HEK293 (cell line): ENCODE data around the gene ZBTB25.

Experiments
- KLF10 ChIP-seq: fragments of 450-650 bp; IDR thresholded peaks from 2 replicates; pipeline ENCODE4 v1.5.1; 2018; ENCODE audit warnings: missing biosample characterization, mild to moderate bottlenecking, missing genetic modification characterization
- KLF7 ChIP-seq: fragments of 450-650 bp; formaldehyde crosslinking; IDR thresholded peaks from 2 replicates; pipeline ENCODE4 v1.5.1; 2016; ENCODE audit warnings: missing biosample characterization, missing genetic modification characterization, borderline replicate concordance
- YY1 ChIP-seq: fragments of 450-650 bp; formaldehyde crosslinking; IDR thresholded peaks from 2 replicates; pipeline ENCODE4 v1.5.1; 2018; ENCODE audit warnings: missing biosample characterization, missing genetic modification characterization
- ZBTB21 ChIP-seq: fragments of 450-650 bp; formaldehyde crosslinking; IDR thresholded peaks from 2 replicates; pipeline ENCODE4 v1.5.1; 2017; ENCODE audit warnings: missing biosample characterization, missing genetic modification characterization
- ZEB2 ChIP-seq: fragments of 450-650 bp; formaldehyde crosslinking; IDR thresholded peaks from 2 replicates; pipeline ENCODE4 v1.5.1; 2016; ENCODE audit warnings: missing biosample characterization, missing genetic modification characterization
- ZFP69B ChIP-seq: fragments of 450-650 bp; formaldehyde crosslinking; IDR thresholded peaks from 2 replicates; pipeline ENCODE4 v1.5.1; 2016; ENCODE audit warnings: missing biosample characterization, missing genetic modification characterization
- ZNF585B ChIP-seq: fragments of 450-650 bp; formaldehyde crosslinking; IDR thresholded peaks from 2 replicates; pipeline ENCODE4 v1.5.1; 2016; ENCODE audit warnings: missing biosample characterization, missing genetic modification characterization
- ZNF629 ChIP-seq: fragments of 450-650 bp; formaldehyde crosslinking; IDR thresholded peaks from 2 replicates; pipeline ENCODE4 v1.5.1; 2017; ENCODE audit warnings: missing biosample characterization, missing genetic modification characterization
- ZNF777 ChIP-seq: fragments of 450-650 bp; formaldehyde crosslinking; IDR thresholded peaks from 2 replicates; pipeline ENCODE4 v1.5.1; 2017; ENCODE audit warnings: missing biosample characterization, missing genetic modification characterization, borderline replicate concordance
- ZNF792 ChIP-seq: fragments of 450-650 bp; formaldehyde crosslinking; IDR thresholded peaks from 2 replicates; pipeline ENCODE4 v1.5.1; 2016; ENCODE audit warnings: missing biosample characterization, missing genetic modification characterization
- ZNF830 ChIP-seq: fragments of 450-650 bp; IDR thresholded peaks from 2 replicates; pipeline ENCODE4 v1.5.0; 2018; ENCODE audit warnings: missing biosample characterization, missing genetic modification characterization, low read depth, mild to moderate bottlenecking, moderate library complexity
- TF ChIP-seq, protein P1 (sequence below): fragments of 450-650 bp; formaldehyde crosslinking; IDR thresholded peaks from 2 replicates; pipeline ENCODE4 v1.5.1; 2017; ENCODE audit warnings: missing biosample characterization, mild to moderate bottlenecking, missing genetic modification characterization, moderate library complexity
- TF ChIP-seq, protein P2 (sequence below): fragments of 450-650 bp; formaldehyde crosslinking; IDR thresholded peaks from 2 replicates; pipeline ENCODE4 v1.5.1; 2016; ENCODE audit warnings: missing biosample characterization, missing genetic modification characterization
- TF ChIP-seq, protein P3 (sequence below): fragments of 450-650 bp; formaldehyde crosslinking; IDR thresholded peaks from 2 replicates; pipeline ENCODE4 v1.5.1; 2016; ENCODE audit warnings: missing biosample characterization, missing genetic modification characterization

DNA sequence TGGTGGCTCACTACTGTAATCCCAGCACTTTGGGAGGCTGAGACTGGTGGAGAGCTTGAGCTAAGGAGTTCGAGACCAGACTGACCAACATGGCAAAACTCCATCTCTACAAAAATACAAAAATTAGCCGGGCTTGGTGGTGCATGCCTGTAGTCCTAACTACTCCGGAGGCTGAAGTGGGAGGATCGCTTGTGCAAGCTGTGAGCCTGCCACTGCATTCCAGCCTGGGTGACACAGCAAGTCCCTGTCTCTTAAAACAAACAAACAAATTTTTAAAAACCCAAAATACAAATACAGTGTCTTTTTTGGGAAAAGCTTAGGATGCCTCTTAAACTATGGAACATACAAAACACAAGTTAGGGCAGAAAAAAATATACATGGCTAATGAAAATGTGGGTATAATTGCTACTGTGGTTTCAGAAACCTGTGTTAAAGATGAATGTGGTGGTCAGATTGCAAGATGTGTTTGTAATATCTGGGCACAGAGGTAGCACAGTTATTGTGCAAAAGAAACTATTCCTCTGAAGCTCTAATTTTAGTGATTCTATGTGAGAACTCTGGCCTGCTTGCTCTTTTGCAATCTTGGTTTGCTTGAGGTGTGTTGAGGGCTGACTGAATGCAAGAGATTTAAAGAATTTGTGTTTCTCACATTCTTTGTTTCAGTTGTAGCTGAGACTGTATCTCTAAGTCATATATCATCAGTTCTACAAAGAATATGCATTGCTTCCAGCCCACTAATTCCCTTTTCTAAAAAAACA lies 33.0 kb upstream of the ZBTB25 start:
- TF ChIP-seq, protein P1, sequence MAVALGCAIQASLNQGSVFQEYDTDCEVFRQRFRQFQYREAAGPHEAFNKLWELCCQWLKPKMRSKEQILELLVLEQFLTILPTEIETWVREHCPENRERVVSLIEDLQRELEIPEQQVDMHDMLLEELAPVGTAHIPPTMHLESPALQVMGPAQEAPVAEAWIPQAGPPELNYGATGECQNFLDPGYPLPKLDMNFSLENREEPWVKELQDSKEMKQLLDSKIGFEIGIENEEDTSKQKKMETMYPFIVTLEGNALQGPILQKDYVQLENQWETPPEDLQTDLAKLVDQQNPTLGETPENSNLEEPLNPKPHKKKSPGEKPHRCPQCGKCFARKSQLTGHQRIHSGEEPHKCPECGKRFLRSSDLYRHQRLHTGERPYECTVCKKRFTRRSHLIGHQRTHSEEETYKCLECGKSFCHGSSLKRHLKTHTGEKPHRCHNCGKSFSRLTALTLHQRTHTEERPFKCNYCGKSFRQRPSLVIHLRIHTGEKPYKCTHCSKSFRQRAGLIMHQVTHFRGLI (tag by site-specific recombination) = no peak
- TF ChIP-seq, protein P2, sequence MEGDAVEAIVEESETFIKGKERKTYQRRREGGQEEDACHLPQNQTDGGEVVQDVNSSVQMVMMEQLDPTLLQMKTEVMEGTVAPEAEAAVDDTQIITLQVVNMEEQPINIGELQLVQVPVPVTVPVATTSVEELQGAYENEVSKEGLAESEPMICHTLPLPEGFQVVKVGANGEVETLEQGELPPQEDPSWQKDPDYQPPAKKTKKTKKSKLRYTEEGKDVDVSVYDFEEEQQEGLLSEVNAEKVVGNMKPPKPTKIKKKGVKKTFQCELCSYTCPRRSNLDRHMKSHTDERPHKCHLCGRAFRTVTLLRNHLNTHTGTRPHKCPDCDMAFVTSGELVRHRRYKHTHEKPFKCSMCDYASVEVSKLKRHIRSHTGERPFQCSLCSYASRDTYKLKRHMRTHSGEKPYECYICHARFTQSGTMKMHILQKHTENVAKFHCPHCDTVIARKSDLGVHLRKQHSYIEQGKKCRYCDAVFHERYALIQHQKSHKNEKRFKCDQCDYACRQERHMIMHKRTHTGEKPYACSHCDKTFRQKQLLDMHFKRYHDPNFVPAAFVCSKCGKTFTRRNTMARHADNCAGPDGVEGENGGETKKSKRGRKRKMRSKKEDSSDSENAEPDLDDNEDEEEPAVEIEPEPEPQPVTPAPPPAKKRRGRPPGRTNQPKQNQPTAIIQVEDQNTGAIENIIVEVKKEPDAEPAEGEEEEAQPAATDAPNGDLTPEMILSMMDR (tag by site-specific recombination) = no peak
- TF ChIP-seq ZBTB21 (tag by site-specific recombination) (no peak), YY1 (tag by site-specific recombination) (no peak), KLF10 (tag by site-specific recombination) (no peak), ZNF792 (tag by site-specific recombination) (no peak), KLF7 (no peak), ZFP69B (tag by site-specific recombination) (no peak), ZNF629 (no peak), ZNF830 (tag by site-specific recombination) (no peak), ZNF585B (no peak), ZEB2 (no peak), ZNF777 (tag by site-specific recombination) (no peak)
- TF ChIP-seq, protein P3, sequence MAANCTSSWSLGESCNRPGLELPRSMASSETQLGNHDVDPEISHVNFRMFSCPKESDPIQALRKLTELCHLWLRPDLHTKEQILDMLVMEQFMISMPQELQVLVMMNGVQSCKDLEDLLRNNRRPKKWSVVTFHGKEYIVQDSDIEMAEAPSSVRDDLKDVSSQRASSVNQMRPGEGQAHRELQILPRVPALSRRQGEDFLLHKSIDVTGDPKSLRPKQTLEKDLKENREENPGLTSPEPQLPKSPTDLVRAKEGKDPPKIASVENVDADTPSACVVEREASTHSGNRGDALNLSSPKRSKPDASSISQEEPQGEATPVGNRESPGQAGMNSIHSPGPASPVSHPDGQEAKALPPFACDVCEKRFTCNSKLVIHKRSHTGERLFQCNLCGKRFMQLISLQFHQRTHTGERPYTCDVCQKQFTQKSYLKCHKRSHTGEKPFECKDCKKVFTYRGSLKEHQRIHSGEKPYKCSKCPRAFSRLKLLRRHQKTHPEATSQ = no peak
